ENCODE results near the gene OR2C1. TPM values are rescaled to one million over a fixed set of nuclear protein-coding genes. Genes with fewer than 3 reads are reported as not detected.

The OR2C1 gene
- total RNA-seq (0.14 TPM), polyA plus RNA-seq (0.21 TPM)
- long read RNA-seq, donor 1, result 0 reads
- long read RNA-seq, donor 2, result 0 reads
- long read RNA-seq, donor 3, result 0 reads
- long read RNA-seq, donor 4, result 0 reads
- long read RNA-seq, donor 5, result 0 reads
- long read RNA-seq, donor 6, result 0 reads
- long read RNA-seq, donor 7, result 0 reads
- long read RNA-seq, donor 8, result 0 reads
- long read RNA-seq, donor 9, result 0 reads
- long read RNA-seq, donor 10, result 0 reads

GRCh38 chr16:3355589-3355988 lies at the start of gene OR2C1:
TSS of gene OR2C1 (plus strand) at chr16:3355889. CDS start at chr16:3355941, 52 bp downstream.
- Histone ChIP-seq H3K27ac (ENCODE audit: low read depth in 1 of 2, low read length in 1 of 2) (no peak within 1 kb of the TSS), H3K4me3 (ENCODE audit: low read length in 2 of 2) (no peak within 1 kb of the TSS), H3K27me3 (ENCODE audit: control insufficient read depth in 2 of 2, insufficient read depth in 1 of 2, low read length in 1 of 2) (no peaks in the 10 kb centered on the region), H3K36me3 (ENCODE audit: control insufficient read depth in 2 of 2, insufficient read depth in 2 of 2, low read length in 1 of 2) (no peaks in the 10 kb centered on the region), H3K9me3 (ENCODE audit: control insufficient read depth in 2 of 2, insufficient read depth in 1 of 2, low read length in 1 of 2) (no peaks in the 10 kb centered on the region), H3K4me1 (ENCODE audit: control insufficient read depth in 2 of 2, insufficient read depth in 2 of 2, low read length in 2 of 2) (no peaks in the 10 kb centered on the region)
- 83% methylated on average over 3 of the region's 3 CpGs for WGBS
- no peak for DNase-seq (ENCODE audit: low read depth in 6 of 9, low spot score in 9 of 9)

DNA sequence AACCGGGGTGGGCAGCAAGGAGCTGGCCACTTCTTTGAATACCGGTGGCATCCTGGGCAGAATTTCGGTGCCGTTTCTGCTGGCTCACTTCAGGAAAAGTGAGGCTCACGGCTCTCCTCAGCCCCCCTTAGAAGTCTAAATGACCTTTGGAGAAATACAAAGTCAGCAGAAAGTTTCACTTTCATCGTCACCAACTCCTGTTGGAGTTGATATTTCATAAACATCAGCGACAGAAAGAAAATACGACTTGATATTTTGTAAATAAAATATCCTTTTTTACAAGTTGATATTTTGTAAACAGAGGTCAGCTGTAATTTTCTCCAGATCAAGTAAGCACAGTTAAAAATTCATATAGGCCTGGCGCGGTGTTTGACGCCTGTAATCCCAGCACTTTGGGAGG lies 49.6 kb upstream of the OR2C1 start:
- DNase-seq (ENCODE audit: low read depth in 6 of 9, low spot score in 9 of 9), result no peak
- peak overlapping the region in 1 of 2 donors; percentile 96 for H3K27ac ChIP-seq (ENCODE audit: low read depth in 1 of 2, low read length in 1 of 2)
- 70% methylated on average over 11 of the region's 11 CpGs for WGBS
- peaks cover 0 to 3% of the 10 kb centered on the region in 2 donors for H3K27me3 ChIP-seq (ENCODE audit: control insufficient read depth in 2 of 2, insufficient read depth in 1 of 2, low read length in 1 of 2)
- H3K4me1 ChIP-seq (ENCODE audit: control insufficient read depth in 2 of 2, insufficient read depth in 2 of 2, low read length in 2 of 2), result peaks cover 8 to 13% of the 10 kb centered on the region in 2 donors
- H3K9me3 ChIP-seq (ENCODE audit: control insufficient read depth in 2 of 2, insufficient read depth in 1 of 2, low read length in 1 of 2), result peaks cover 12 to 65% of the 10 kb centered on the region in 2 donors
- H3K36me3 ChIP-seq (ENCODE audit: control insufficient read depth in 2 of 2, insufficient read depth in 2 of 2, low read length in 1 of 2), result peaks cover 19 to 29% of the 10 kb centered on the region in 2 donors
- peak overlapping the region; percentile 76 to 84 for H3K4me3 ChIP-seq (ENCODE audit: low read length in 2 of 2)

DNA sequence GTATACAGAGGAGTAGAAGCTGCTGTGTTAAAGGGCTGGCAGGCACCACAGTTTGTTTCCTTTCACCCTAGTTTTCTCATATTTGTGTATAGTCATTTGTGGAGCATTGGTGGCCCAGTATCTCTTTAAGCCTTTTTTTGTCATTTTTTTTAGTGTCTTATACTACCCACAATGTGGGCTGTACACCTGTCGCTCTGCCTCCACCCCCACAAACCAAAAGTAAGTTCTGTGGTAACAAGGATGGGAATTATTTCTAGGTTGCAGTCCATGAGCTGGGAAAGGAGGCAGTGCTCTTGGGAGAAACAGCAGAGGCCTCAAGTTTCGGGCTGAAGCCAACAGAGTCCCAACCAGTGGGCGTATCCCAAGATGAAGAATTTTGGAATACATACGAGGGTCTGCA lies 44.2 kb upstream of the OR2C1 start:
- Histone ChIP-seq H3K4me3 (ENCODE audit: low read length in 2 of 2) (no peak overlapping the region), H3K27ac (ENCODE audit: low read depth in 1 of 2, low read length in 1 of 2) (no peak overlapping the region), H3K9me3 (ENCODE audit: control insufficient read depth in 2 of 2, insufficient read depth in 1 of 2, low read length in 1 of 2) (peaks cover 23 to 67% of the 10 kb centered on the region in 2 donors), H3K27me3 (ENCODE audit: control insufficient read depth in 2 of 2, insufficient read depth in 1 of 2, low read length in 1 of 2) (no peaks in the 10 kb centered on the region), H3K4me1 (ENCODE audit: control insufficient read depth in 2 of 2, insufficient read depth in 2 of 2, low read length in 2 of 2) (no peaks in the 10 kb centered on the region), H3K36me3 (ENCODE audit: control insufficient read depth in 2 of 2, insufficient read depth in 2 of 2, low read length in 1 of 2) (peaks cover 50 to 52% of the 10 kb centered on the region in 2 donors)
- 96% methylated on average over 4 of the region's 4 CpGs for WGBS
- DNase-seq (ENCODE audit: low read depth in 6 of 9, low spot score in 9 of 9), result no peak

GRCh38 chr16:3317315-3317999 lies 38.2 kb upstream of the OR2C1 start:
- H3K27me3 ChIP-seq (ENCODE audit: control insufficient read depth in 2 of 2, insufficient read depth in 1 of 2, low read length in 1 of 2), result no peaks in the 10 kb centered on the region
- no peak overlapping the region for H3K27ac ChIP-seq (ENCODE audit: low read depth in 1 of 2, low read length in 1 of 2)
- no peaks in the 10 kb centered on the region for H3K4me1 ChIP-seq (ENCODE audit: control insufficient read depth in 2 of 2, insufficient read depth in 2 of 2, low read length in 2 of 2)
- DNase-seq (ENCODE audit: low read depth in 6 of 9, low spot score in 9 of 9), result peak in 1 of 9 donors; percentile 22
- peaks cover 33 to 49% of the 10 kb centered on the region in 2 donors for H3K9me3 ChIP-seq (ENCODE audit: control insufficient read depth in 2 of 2, insufficient read depth in 1 of 2, low read length in 1 of 2)
- peaks cover 38 to 41% of the 10 kb centered on the region in 2 donors for H3K36me3 ChIP-seq (ENCODE audit: control insufficient read depth in 2 of 2, insufficient read depth in 2 of 2, low read length in 1 of 2)
- WGBS, result 98% methylated on average over 3 of the region's 3 CpGs
- no peak overlapping the region for H3K4me3 ChIP-seq (ENCODE audit: low read length in 2 of 2)

GRCh38 chr16:3321816-3322215 lies 33.9 kb upstream of the OR2C1 start:
- no peak for DNase-seq (ENCODE audit: low read depth in 6 of 9, low spot score in 9 of 9)
- WGBS, result 69% methylated on average over 2 of the region's 2 CpGs
- Histone ChIP-seq H3K9me3 (ENCODE audit: control insufficient read depth in 2 of 2, insufficient read depth in 1 of 2, low read length in 1 of 2) (peaks cover 17 to 29% of the 10 kb centered on the region in 2 donors), H3K4me1 (ENCODE audit: control insufficient read depth in 2 of 2, insufficient read depth in 2 of 2, low read length in 2 of 2) (no peaks in the 10 kb centered on the region), H3K27ac (ENCODE audit: low read depth in 1 of 2, low read length in 1 of 2) (no peak overlapping the region), H3K36me3 (ENCODE audit: control insufficient read depth in 2 of 2, insufficient read depth in 2 of 2, low read length in 1 of 2) (peaks cover 11 to 12% of the 10 kb centered on the region in 2 donors), H3K27me3 (ENCODE audit: control insufficient read depth in 2 of 2, insufficient read depth in 1 of 2, low read length in 1 of 2) (no peaks in the 10 kb centered on the region), H3K4me3 (ENCODE audit: low read length in 2 of 2) (no peak overlapping the region)

DNA sequence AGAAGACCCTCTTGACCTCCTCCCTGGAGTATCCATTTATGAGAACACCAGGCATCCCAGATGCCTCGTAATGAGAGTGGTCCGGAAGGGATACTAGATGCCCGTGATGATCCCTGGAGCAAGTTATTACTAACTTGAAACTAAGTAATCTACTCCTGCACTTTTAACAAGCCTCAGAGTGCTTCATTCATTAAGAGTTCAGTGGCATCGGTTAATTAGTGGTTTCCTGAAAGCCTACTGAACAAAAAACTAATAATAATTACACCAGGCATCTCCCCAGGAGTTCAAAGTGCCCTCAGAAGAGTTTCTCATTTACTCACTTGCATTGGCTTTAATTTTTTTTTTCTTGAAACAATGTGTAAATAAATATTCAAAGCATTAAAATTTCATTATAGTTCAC lies 28.2 kb upstream of the OR2C1 start:
- no peaks in the 10 kb centered on the region for H3K4me1 ChIP-seq (ENCODE audit: control insufficient read depth in 2 of 2, insufficient read depth in 2 of 2, low read length in 2 of 2)
- no peaks in the 10 kb centered on the region for H3K36me3 ChIP-seq (ENCODE audit: control insufficient read depth in 2 of 2, insufficient read depth in 2 of 2, low read length in 1 of 2)
- WGBS, result 85% methylated on average over 4 of the region's 4 CpGs
- no peak for DNase-seq (ENCODE audit: low read depth in 6 of 9, low spot score in 9 of 9)
- H3K9me3 ChIP-seq (ENCODE audit: control insufficient read depth in 2 of 2, insufficient read depth in 1 of 2, low read length in 1 of 2), result no peaks in the 10 kb centered on the region
- no peak overlapping the region for H3K4me3 ChIP-seq (ENCODE audit: low read length in 2 of 2)
- H3K27ac ChIP-seq (ENCODE audit: low read depth in 1 of 2, low read length in 1 of 2), result no peak overlapping the region
- no peaks in the 10 kb centered on the region for H3K27me3 ChIP-seq (ENCODE audit: control insufficient read depth in 2 of 2, insufficient read depth in 1 of 2, low read length in 1 of 2)

DNA sequence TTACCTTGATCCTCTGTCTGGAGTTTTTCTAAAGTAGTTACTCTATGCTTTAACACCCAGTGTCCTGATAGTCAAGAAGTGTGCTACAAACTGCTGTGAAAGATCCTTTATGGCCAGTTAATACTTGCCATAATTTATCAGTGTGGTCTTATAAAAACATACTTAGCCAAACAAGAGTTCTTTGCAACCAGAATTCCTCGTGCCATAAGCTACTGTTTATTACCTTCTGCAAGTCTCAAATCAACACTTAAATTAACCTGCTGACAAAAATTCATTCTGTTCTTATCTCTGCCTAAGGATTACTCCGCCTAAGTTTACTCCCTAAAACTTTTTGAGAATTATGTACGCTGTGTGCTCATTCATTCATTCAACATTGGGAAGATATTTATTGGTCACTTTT lies 27.6 kb upstream of the OR2C1 start:
- no peaks in the 10 kb centered on the region for H3K4me1 ChIP-seq (ENCODE audit: control insufficient read depth in 2 of 2, insufficient read depth in 2 of 2, low read length in 2 of 2)
- no peaks in the 10 kb centered on the region for H3K27me3 ChIP-seq (ENCODE audit: control insufficient read depth in 2 of 2, insufficient read depth in 1 of 2, low read length in 1 of 2)
- 77% methylated on average over 3 of the region's 3 CpGs for WGBS
- H3K4me3 ChIP-seq (ENCODE audit: low read length in 2 of 2), result no peak overlapping the region
- peaks cover 0 to under 1% of the 10 kb centered on the region in 2 donors for H3K9me3 ChIP-seq (ENCODE audit: control insufficient read depth in 2 of 2, insufficient read depth in 1 of 2, low read length in 1 of 2)
- no peaks in the 10 kb centered on the region for H3K36me3 ChIP-seq (ENCODE audit: control insufficient read depth in 2 of 2, insufficient read depth in 2 of 2, low read length in 1 of 2)
- H3K27ac ChIP-seq (ENCODE audit: low read depth in 1 of 2, low read length in 1 of 2), result no peak overlapping the region
- DNase-seq (ENCODE audit: low read depth in 6 of 9, low spot score in 9 of 9), result no peak

GRCh38 chr16:3328643-3329042 lies 27.0 kb upstream of the OR2C1 start:
- Histone ChIP-seq H3K9me3 (ENCODE audit: control insufficient read depth in 2 of 2, insufficient read depth in 1 of 2, low read length in 1 of 2) (peaks cover 0 to 4% of the 10 kb centered on the region in 2 donors), H3K27ac (ENCODE audit: low read depth in 1 of 2, low read length in 1 of 2) (no peak overlapping the region)
- 74% methylated on average over 2 of the region's 2 CpGs for WGBS

GRCh38 chr16:3346041-3346440 lies 9.6 kb upstream of the OR2C1 start:
- peaks cover 0 to 4% of the 10 kb centered on the region in 2 donors for H3K4me1 ChIP-seq (ENCODE audit: control insufficient read depth in 2 of 2, insufficient read depth in 2 of 2, low read length in 2 of 2)
- WGBS, result 92% methylated on average over 2 of the region's 2 CpGs

More at GRCh38 chr16:3328643-3329042, 27.0 kb upstream of the OR2C1 start:
- Histone ChIP-seq H3K4me3 (ENCODE audit: low read length in 2 of 2) (no peak overlapping the region), H3K4me1 (ENCODE audit: control insufficient read depth in 2 of 2, insufficient read depth in 2 of 2, low read length in 2 of 2) (no peaks in the 10 kb centered on the region), H3K27me3 (ENCODE audit: control insufficient read depth in 2 of 2, insufficient read depth in 1 of 2, low read length in 1 of 2) (no peaks in the 10 kb centered on the region), H3K36me3 (ENCODE audit: control insufficient read depth in 2 of 2, insufficient read depth in 2 of 2, low read length in 1 of 2) (no peaks in the 10 kb centered on the region)
- DNase-seq (ENCODE audit: low read depth in 6 of 9, low spot score in 9 of 9), result no peak

More at GRCh38 chr16:3346041-3346440, 9.6 kb upstream of the OR2C1 start:
- H3K36me3 ChIP-seq (ENCODE audit: control insufficient read depth in 2 of 2, insufficient read depth in 2 of 2, low read length in 1 of 2), result no peaks in the 10 kb centered on the region
- DNase-seq (ENCODE audit: low read depth in 6 of 9, low spot score in 9 of 9), result no peak
- H3K27ac ChIP-seq (ENCODE audit: low read depth in 1 of 2, low read length in 1 of 2), result no peak overlapping the region
- no peak overlapping the region for H3K4me3 ChIP-seq (ENCODE audit: low read length in 2 of 2)
- no peaks in the 10 kb centered on the region for H3K27me3 ChIP-seq (ENCODE audit: control insufficient read depth in 2 of 2, insufficient read depth in 1 of 2, low read length in 1 of 2)
- H3K9me3 ChIP-seq (ENCODE audit: control insufficient read depth in 2 of 2, insufficient read depth in 1 of 2, low read length in 1 of 2), result peaks cover 0 to 10% of the 10 kb centered on the region in 2 donors
